IMR-90 (cell line): ENCODE data around the gene SCPEP1. TPM values are rescaled to one million over a fixed set of nuclear protein-coding genes. Genes with fewer than 3 reads are reported as not detected.

Experiments
- ATAC-seq: fragments of 200-7000 bp; cut with Tn5 transposase; 2 replicates; pipeline ENCODE4 v1.9.1; 2020; ENCODE audit warnings: low read depth, mild to moderate bottlenecking, moderate library complexity
- BruUV-seq: library from RNA; stranded (reverse); fragments of 400-500 nt; replicated peaks from 2 replicates; lab custom pipeline; 2021; lab: Mats Ljungman, UMichigan
- CTCF ChIA-PET: fragments of 300-600 bp; formaldehyde crosslinking; extraction: SDS; loops from one replicate; lab custom pipeline; 2021; ENCODE audit warnings: antibody characterized with exemption; lab: Yijun Ruan, JAX
- POLR2A ChIA-PET: fragments of 300-600 bp; sonication (Branson Sonifier 250); formaldehyde crosslinking; loops from one replicate; lab custom pipeline; 2022; ENCODE audit warnings: antibody characterized with exemption; ENCODE audit not compliant: unreplicated experiment; lab: Charles Lee
- DNase-seq: peaks from one replicate; pipeline ENCODE4 v3.0.0; 2013
- H2AFZ ChIP-seq: replicated peaks from 2 replicates; pipeline ENCODE3; 2013; ENCODE audit warnings: low read length, mild to moderate bottlenecking; ENCODE audit not compliant: poor library complexity
- H2AK5ac ChIP-seq: 2 replicates; pipeline ENCODE4 v1.6.1; 2013; ENCODE audit warnings: low read depth, low read length, inconsistent platforms
- H2AK9ac ChIP-seq: replicated peaks from 2 replicates; pipeline ENCODE3; 2013; ENCODE audit warnings: mild to moderate bottlenecking, low read depth, low read length, moderate library complexity; ENCODE audit not compliant: poor library complexity
- H2BK120ac ChIP-seq: 2 replicates; pipeline ENCODE4 v1.6.1; 2013; ENCODE audit warnings: low read depth, low read length, inconsistent platforms
- H2BK15ac ChIP-seq: 3 replicates; pipeline ENCODE4 v1.6.1; 2013; ENCODE audit warnings: low read depth, low read length, inconsistent platforms
- H2BK20ac ChIP-seq: 2 replicates; pipeline ENCODE4 v1.6.1; 2013; ENCODE audit warnings: low read depth, mild to moderate bottlenecking, inconsistent platforms, low read length, moderate library complexity
- H2BK5ac ChIP-seq: 2 replicates; pipeline ENCODE4 v1.6.1; 2013; ENCODE audit warnings: mild to moderate bottlenecking, low read depth, low read length, inconsistent platforms; ENCODE audit not compliant: poor library complexity, severe bottlenecking
- H3K14ac ChIP-seq: replicated peaks from 2 replicates; pipeline ENCODE4 v1.6.1; 2013; ENCODE audit warnings: low read depth, low read length, inconsistent platforms
- H3K18ac ChIP-seq: 2 replicates; pipeline ENCODE4 v1.6.1; 2013; ENCODE audit warnings: low read depth, low read length, control low read depth
- H3K23ac ChIP-seq: 2 replicates; pipeline ENCODE4 v1.6.1; 2013; ENCODE audit warnings: low read depth, low read length, inconsistent platforms
- H3K27ac ChIP-seq: 2 replicates; pipeline ENCODE4 v1.5.1; 2013; ENCODE audit warnings: mild to moderate bottlenecking, control low read depth, low read length; ENCODE audit not compliant: insufficient read depth
- H3K27me3 ChIP-seq: 2 replicates; pipeline ENCODE4 v1.6.1; 2013; ENCODE audit warnings: low read length; ENCODE audit not compliant: control insufficient read depth, insufficient read depth
- H3K36me3 ChIP-seq: 2 replicates; pipeline ENCODE4 v1.6.1; 2013; ENCODE audit warnings: low read length, mixed read lengths; ENCODE audit not compliant: control insufficient read depth, insufficient read depth
- H3K4ac ChIP-seq: 2 replicates; pipeline ENCODE4 v1.6.1; 2013; ENCODE audit warnings: low read depth, low read length, inconsistent platforms
- H3K4me1 ChIP-seq: 2 replicates; pipeline ENCODE4 v1.6.1; 2013; ENCODE audit warnings: low read length, mixed read lengths; ENCODE audit not compliant: control insufficient read depth, insufficient read depth
- H3K4me2 ChIP-seq: 2 replicates; pipeline ENCODE4 v1.6.1; 2013; ENCODE audit warnings: low read depth, mild to moderate bottlenecking, control low read depth, low read length, moderate library complexity
- H3K4me3 ChIP-seq: 2 replicates; pipeline ENCODE4 v1.5.1; 2013; ENCODE audit warnings: low read depth, mild to moderate bottlenecking, control low read depth, low read length, moderate library complexity; ENCODE audit not compliant: insufficient read depth
- H3K56ac ChIP-seq: 2 replicates; pipeline ENCODE4 v1.6.1; 2013; ENCODE audit warnings: low read length, inconsistent platforms; ENCODE audit not compliant: insufficient read depth; ENCODE audit errors: extremely low read depth
- H3K79me1 ChIP-seq, 2 experiments: 2 replicates each; pipeline ENCODE4 v1.6.1; 2013; ENCODE audit warnings: low read length in 2 of 2, inconsistent platforms in 1 of 2, low read depth in 1 of 2
- H3K9ac ChIP-seq: 2 replicates; pipeline ENCODE4 v1.6.1; 2013; ENCODE audit warnings: low read depth, low read length, control low read depth
- H3K9me1 ChIP-seq: 2 replicates; pipeline ENCODE4 v1.6.1; 2013; ENCODE audit warnings: low read length, inconsistent platforms; ENCODE audit not compliant: insufficient read depth
- H3K9me3 ChIP-seq: 2 replicates; pipeline ENCODE4 v1.6.1; 2013; ENCODE audit warnings: low read length; ENCODE audit not compliant: control insufficient read depth, insufficient read depth
- H4K20me1 ChIP-seq: 2 replicates; pipeline ENCODE4 v1.6.1; 2013; ENCODE audit warnings: low read length, inconsistent platforms; ENCODE audit not compliant: insufficient read depth
- H4K5ac ChIP-seq: 2 replicates; pipeline ENCODE4 v1.6.1; 2013; ENCODE audit warnings: mild to moderate bottlenecking, low read depth, low read length, control low read depth
- H4K8ac ChIP-seq, 2 experiments: 2 replicates each; pipeline ENCODE4 v1.6.1; 2013; ENCODE audit warnings: low read depth in 2 of 2, low read length in 2 of 2, control low read depth in 1 of 2, inconsistent platforms in 1 of 2
- H4K91ac ChIP-seq: 2 replicates; pipeline ENCODE4 v1.6.1; 2013; ENCODE audit warnings: low read depth, low read length, inconsistent platforms; ENCODE audit not compliant: insufficient read depth
- MAFK ChIP-seq: IDR thresholded peaks from 2 replicates; pipeline ENCODE4 v1.6.1; 2012; ENCODE audit warnings: low read depth, low read length, improper control_type of control experiment
- MAZ ChIP-seq: IDR thresholded peaks from 2 replicates; pipeline ENCODE4 v1.6.1; 2012; ENCODE audit warnings: low read depth, mild to moderate bottlenecking, low read length, improper control_type of control experiment, moderate library complexity, borderline replicate concordance
- WGBS, 2 experiments: methylation state at CpG; one replicate each; pipeline versions ENCODE4 v1.1.5 to v1.1.7; 2013; ENCODE audit warnings: missing lambda C conversion rate in 2 of 2; ENCODE audit not compliant: insufficient read length in 1 of 2; ENCODE audit errors: extremely low coverage in 2 of 2; 5-methylcytosine and 5-hydroxymethylcytosine counted together
- dilution Hi-C: fragments of 300-500 bp; cut with HindIII; formaldehyde crosslinking; loops from one replicate; pipeline ENCODE4 v1.14.3; 2018; ENCODE audit warnings: low sequenced_read_pairs; ENCODE audit not compliant: unreplicated experiment
- in situ Hi-C: fragments of 300-500 bp; cut with MboI; formaldehyde crosslinking; loops from 3 replicates; pipeline ENCODE4 v1.14.3; 2019; ENCODE audit warnings: low sequenced_read_pairs, inconsistent platforms, mixed read lengths
- intact Hi-C: fragments of 100-400 bp; cut with micrococcal nuclease; formaldehyde crosslinking; loops from 2 replicates; pipeline ENCODE4 v1.10.0; 2022
- polyA plus RNA-seq, 3 experiments: library from polyadenylated mRNA; depleted of rRNA; stranded (reverse); fragments of >200 nt; gene quantifications; 2 replicates each; pipeline ENCODE4 v1.2.3, GENCODE V29; 2012; ENCODE audit warnings: low replicate concordance in 1 of 3
- total RNA-seq: library from RNA; depleted of rRNA; stranded (reverse); fragments of >200 nt; gene quantifications from 2 replicates; pipeline ENCODE4 v1.2.3, GENCODE V29; 2012

Gene SCPEP1
- total and polyA plus RNA-seq, 2 of the 4 experiments (the other 2 are of a cell fraction): 16.5 to 32.1 TPM

GRCh38 chr17:57038486-57038885 is 60.6 kb downstream of the SCPEP1 start:
- dilution Hi-C loops: no loop called here
- H3K14ac ChIP-seq: no peak overlapping the region
- in situ Hi-C loops: no loop called here
- H2AFZ ChIP-seq: no peak overlapping the region
- DNase-seq (no peak), ATAC-seq (no peak)
- no CpG with 5 or more reads among the region's 3 CpGs for WGBS, 2 experiments
- H3K9ac ChIP-seq: no peak overlapping the region
- no TSS peak for BruUV-seq
- H2BK120ac ChIP-seq: no peak overlapping the region
- no peaks in the 10 kb centered on the region for H3K9me1 ChIP-seq
- H3K23ac ChIP-seq: no peak overlapping the region
- H3K27me3 ChIP-seq: peaks cover 17% of the 10 kb centered on the region
- H3K9me3 ChIP-seq: no peaks in the 10 kb centered on the region
- H2AK5ac ChIP-seq: no peak overlapping the region
- no peaks in the 10 kb centered on the region for H3K36me3 ChIP-seq
- H3K27ac ChIP-seq: no peak overlapping the region
- H3K79me1 ChIP-seq: no peaks in the 10 kb centered on the region
- no peak overlapping the region for H2BK5ac ChIP-seq
- no peak overlapping the region for H3K4me3 ChIP-seq
- no peak overlapping the region for H2BK15ac ChIP-seq
- H3K18ac ChIP-seq: no peak overlapping the region
- H4K20me1 ChIP-seq: no peaks in the 10 kb centered on the region
- H4K8ac ChIP-seq: no peak overlapping the region
- H2BK20ac ChIP-seq: no peak overlapping the region
- intact Hi-C loops: no loop called here
- ChIA-PET POLR2A (no interaction called here), CTCF (no interaction called here)
- H4K5ac ChIP-seq: no peak overlapping the region
- no peak overlapping the region for H3K4ac ChIP-seq
- no peaks in the 10 kb centered on the region for H3K4me1 ChIP-seq
- H3K4me2 ChIP-seq: no peak overlapping the region
- no peak overlapping the region for H4K91ac ChIP-seq
- H3K56ac ChIP-seq: no peak overlapping the region
- H2AK9ac ChIP-seq: no peak overlapping the region
- TF ChIP-seq MAFK: no peak
- no peak for TF ChIP-seq MAZ
